GM23338 (cell line): Measurements from ENCODE around the gene PLPPR3. TPM values are rescaled to one million over a fixed set of nuclear protein-coding genes. Genes with fewer than 3 reads are reported as not detected.

ENCODE experiments used
- ATAC-seq: fragments of 200-7000 bp; cut with Tn5 transposase; 3 replicates; pipeline ENCODE4 v1.9.1; 2020
- DNase-seq: peaks from one replicate; pipeline ENCODE4 v3.0.0-alpha.2; 2015; ENCODE audit warnings: low spot score
- H2AFZ ChIP-seq: fragments of 200-600 bp; sonication (generic); 2 replicates; pipeline ENCODE4 v1.8.0; 2016; ENCODE audit warnings: antibody characterized with exemption, mild to moderate bottlenecking, moderate library complexity
- H3F3A ChIP-seq: fragments of 200-600 bp; sonication (generic); replicated peaks from 2 replicates; pipeline ENCODE4 v1.8.0; 2017; ENCODE audit warnings: antibody characterized with exemption, mixed run types, low read depth
- H3K27ac ChIP-seq: fragments of 200-600 bp; sonication (generic); 2 replicates; pipeline ENCODE4 v1.6.1; 2016; ENCODE audit warnings: low read depth
- H3K27me3 ChIP-seq: fragments of 200-600 bp; sonication (generic); 2 replicates; pipeline ENCODE4 v1.8.0; 2016; ENCODE audit warnings: mild to moderate bottlenecking, mixed run types, moderate library complexity; ENCODE audit not compliant: insufficient read depth
- H3K36me3 ChIP-seq: fragments of 200-600 bp; sonication (generic); 2 replicates; pipeline ENCODE4 v1.8.0; 2016; ENCODE audit warnings: mild to moderate bottlenecking; ENCODE audit not compliant: insufficient read depth
- H3K4me1 ChIP-seq: fragments of 200-600 bp; sonication (generic); 2 replicates; pipeline ENCODE4 v1.8.0; 2016; ENCODE audit warnings: mild to moderate bottlenecking, moderate library complexity; ENCODE audit not compliant: insufficient read depth
- H3K4me2 ChIP-seq: fragments of 200-600 bp; sonication (generic); 2 replicates; pipeline ENCODE4 v1.7.1; 2017; ENCODE audit warnings: mixed run types
- H3K4me3 ChIP-seq: fragments of 200-600 bp; sonication (generic); 2 replicates; pipeline ENCODE4 v1.6.1; 2016; ENCODE audit warnings: mixed run types
- H3K79me2 ChIP-seq: fragments of 200-600 bp; sonication (generic); replicated peaks from 2 replicates; pipeline ENCODE4 v1.8.0; 2017; ENCODE audit warnings: mild to moderate bottlenecking; ENCODE audit not compliant: insufficient read depth
- H3K9me2 ChIP-seq: fragments of 200-600 bp; sonication (generic); 2 replicates; pipeline ENCODE4 v1.8.0; 2017; ENCODE audit not compliant: insufficient read depth
- H4K20me1 ChIP-seq: fragments of 200-600 bp; sonication (generic); replicated peaks from 2 replicates; pipeline ENCODE4 v1.8.0; 2017; ENCODE audit warnings: mild to moderate bottlenecking; ENCODE audit not compliant: insufficient read depth
- H3K27ac Mint-ChIP-seq: 2 replicates; pipeline ENCODE4 v1.8.0; 2020; ENCODE audit warnings: inconsistent platforms, mild to moderate bottlenecking, moderate library complexity, mixed read lengths
- H3K27me3 Mint-ChIP-seq: 3 replicates; pipeline ENCODE4 v1.8.0; 2022; ENCODE audit warnings: low read depth, mild to moderate bottlenecking, moderate library complexity, mixed read lengths, inconsistent platforms; ENCODE audit not compliant: insufficient read depth, poor library complexity
- H3K36me3 Mint-ChIP-seq: 3 replicates; pipeline ENCODE4 v1.8.0; 2021; ENCODE audit warnings: low read depth, mild to moderate bottlenecking, inconsistent platforms, moderate library complexity, mixed read lengths
- H3K4me1 Mint-ChIP-seq: 3 replicates; pipeline ENCODE4 v1.8.0; 2020; ENCODE audit warnings: mild to moderate bottlenecking, inconsistent platforms, mixed read lengths
- H3K4me3 Mint-ChIP-seq: 3 replicates; pipeline ENCODE4 v1.8.0; 2021; ENCODE audit warnings: moderate library complexity, mild to moderate bottlenecking, inconsistent platforms, mixed read lengths
- H3K9me3 Mint-ChIP-seq: 3 replicates; pipeline ENCODE4 v1.8.0; 2020; ENCODE audit warnings: moderate library complexity, mild to moderate bottlenecking, inconsistent platforms, mixed read lengths
- CREB1 ChIP-seq: fragments of 250-450 bp; sonication (Bioruptor Pico); IDR thresholded peaks from 2 replicates; pipeline ENCODE4 v1.5.0; 2020; ENCODE audit warnings: low read depth, mild to moderate bottlenecking, moderate library complexity
- EZH2 ChIP-seq: fragments of 200-600 bp; sonication (generic); IDR thresholded peaks from one replicate; pipeline ENCODE4 v1.8.0; 2017; ENCODE audit warnings: antibody characterized with exemption, mild to moderate bottlenecking, low read depth; ENCODE audit not compliant: unreplicated experiment
- EZH2phosphoT487 ChIP-seq: fragments of 200-600 bp; sonication (generic); IDR thresholded peaks from one replicate; pipeline ENCODE4 v1.8.1; 2018; ENCODE audit warnings: antibody characterized with exemption; ENCODE audit not compliant: unreplicated experiment
- JUNB ChIP-seq: IDR thresholded peaks from one replicate; pipeline ENCODE4 v1.6.1; 2016; ENCODE audit warnings: antibody characterized with exemption; ENCODE audit not compliant: unreplicated experiment
- NANOG ChIP-seq: IDR thresholded peaks from 2 replicates; pipeline ENCODE4 v1.6.1; 2016; ENCODE audit warnings: antibody characterized with exemption, borderline replicate concordance
- POLR2AphosphoS5 ChIP-seq: IDR thresholded peaks from 2 replicates; pipeline ENCODE4 v1.6.1; 2016; ENCODE audit warnings: antibody characterized with exemption, low read depth
- STAT1 ChIP-seq: IDR thresholded peaks from one replicate; pipeline ENCODE4 v1.6.1; 2016; ENCODE audit warnings: antibody characterized with exemption; ENCODE audit not compliant: unreplicated experiment
- ZNF114 ChIP-seq: fragments of 250-450 bp; sonication (Bioruptor Pico); IDR thresholded peaks from 2 replicates; pipeline ENCODE4 v1.5.0; 2020; ENCODE audit warnings: mild to moderate bottlenecking, moderate library complexity
- ZNF331 ChIP-seq: fragments of 250-450 bp; sonication (Bioruptor Pico); IDR thresholded peaks from 2 replicates; pipeline ENCODE4 v1.5.0; 2020; ENCODE audit warnings: low read depth, mild to moderate bottlenecking, moderate library complexity
- polyA plus RNA-seq: library from polyadenylated mRNA; unstranded; fragments of >200 nt; fragmentation: Nextera tagmentation; extraction: Ambion mirVana; gene quantifications from 2 replicates; pipeline ENCODE4 v1.2.1, GENCODE V29; 2016
- total RNA-seq: library from RNA; depleted of rRNA; stranded (reverse); fragments of >200 nt; shearing (Covaris generic); gene quantifications from 2 replicates; pipeline ENCODE4 v1.2.3, GENCODE V29; 2014
- TF ChIP-seq, protein P1 (sequence below): fragments of 250-450 bp; sonication (Bioruptor Pico); IDR thresholded peaks from 2 replicates; pipeline ENCODE4 v1.5.0; 2020; ENCODE audit warnings: mild to moderate bottlenecking, moderate library complexity
- TF ChIP-seq, protein P2 (sequence below): IDR thresholded peaks from 2 replicates; pipeline ENCODE4 v1.6.1; 2016; ENCODE audit warnings: antibody characterized with exemption
- TF ChIP-seq, protein P3 (sequence below): IDR thresholded peaks from one replicate; pipeline ENCODE4 v1.6.1; 2018; ENCODE audit warnings: antibody characterized with exemption; ENCODE audit not compliant: unreplicated experiment
- TF ChIP-seq, protein P4 (sequence below), 2 experiments: fragments of 200-600 bp in 1 of 2; sonication (generic) in 1 of 2; conservative IDR thresholded peaks; 2 replicates each; pipeline versions ENCODE4 v1.5.1 to v1.6.1; 2016 to 2017; ENCODE audit warnings: antibody characterized with exemption in 2 of 2, low read depth in 2 of 2, mild to moderate bottlenecking in 2 of 2, moderate library complexity in 1 of 2

PLPPR3 gene
- total and polyA plus RNA-seq, 2 experiments from 2014 or later, result 14.8 to 81.1 TPM

DNA sequence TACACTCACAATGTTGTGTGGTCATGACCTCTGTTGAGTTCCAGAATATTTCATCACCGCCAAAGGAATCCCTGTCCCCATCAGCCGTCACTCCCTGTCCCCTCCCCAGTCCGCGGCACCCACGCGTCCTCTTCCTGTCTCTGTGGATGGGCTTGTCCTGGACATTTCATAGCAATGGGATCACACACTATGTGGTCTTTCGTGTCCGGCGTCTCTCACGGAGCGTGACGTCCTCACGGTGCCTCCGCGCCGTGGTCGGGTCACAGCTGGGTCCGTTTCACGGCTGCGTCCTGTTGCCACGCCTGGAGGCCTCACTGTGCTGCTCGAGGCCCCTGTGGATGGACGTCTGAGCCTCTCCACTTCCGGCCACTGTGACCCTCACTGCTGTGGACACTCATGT, 12.5 kb upstream of the PLPPR3 start:
- no peaks in the 10 kb centered on the region for H3K27me3 ChIP-seq
- Mint-ChIP-seq H3K27ac (no peak overlapping the region), H3K36me3 (no peaks in the 10 kb centered on the region), H3K4me3 (no peak overlapping the region), H3K27me3 (peaks cover 6% of the 10 kb centered on the region), H3K9me3 (no peaks in the 10 kb centered on the region), H3K4me1 (no peaks in the 10 kb centered on the region; the same call in 2 of the 3 replicates)
- TF ChIP-seq, protein P1, sequence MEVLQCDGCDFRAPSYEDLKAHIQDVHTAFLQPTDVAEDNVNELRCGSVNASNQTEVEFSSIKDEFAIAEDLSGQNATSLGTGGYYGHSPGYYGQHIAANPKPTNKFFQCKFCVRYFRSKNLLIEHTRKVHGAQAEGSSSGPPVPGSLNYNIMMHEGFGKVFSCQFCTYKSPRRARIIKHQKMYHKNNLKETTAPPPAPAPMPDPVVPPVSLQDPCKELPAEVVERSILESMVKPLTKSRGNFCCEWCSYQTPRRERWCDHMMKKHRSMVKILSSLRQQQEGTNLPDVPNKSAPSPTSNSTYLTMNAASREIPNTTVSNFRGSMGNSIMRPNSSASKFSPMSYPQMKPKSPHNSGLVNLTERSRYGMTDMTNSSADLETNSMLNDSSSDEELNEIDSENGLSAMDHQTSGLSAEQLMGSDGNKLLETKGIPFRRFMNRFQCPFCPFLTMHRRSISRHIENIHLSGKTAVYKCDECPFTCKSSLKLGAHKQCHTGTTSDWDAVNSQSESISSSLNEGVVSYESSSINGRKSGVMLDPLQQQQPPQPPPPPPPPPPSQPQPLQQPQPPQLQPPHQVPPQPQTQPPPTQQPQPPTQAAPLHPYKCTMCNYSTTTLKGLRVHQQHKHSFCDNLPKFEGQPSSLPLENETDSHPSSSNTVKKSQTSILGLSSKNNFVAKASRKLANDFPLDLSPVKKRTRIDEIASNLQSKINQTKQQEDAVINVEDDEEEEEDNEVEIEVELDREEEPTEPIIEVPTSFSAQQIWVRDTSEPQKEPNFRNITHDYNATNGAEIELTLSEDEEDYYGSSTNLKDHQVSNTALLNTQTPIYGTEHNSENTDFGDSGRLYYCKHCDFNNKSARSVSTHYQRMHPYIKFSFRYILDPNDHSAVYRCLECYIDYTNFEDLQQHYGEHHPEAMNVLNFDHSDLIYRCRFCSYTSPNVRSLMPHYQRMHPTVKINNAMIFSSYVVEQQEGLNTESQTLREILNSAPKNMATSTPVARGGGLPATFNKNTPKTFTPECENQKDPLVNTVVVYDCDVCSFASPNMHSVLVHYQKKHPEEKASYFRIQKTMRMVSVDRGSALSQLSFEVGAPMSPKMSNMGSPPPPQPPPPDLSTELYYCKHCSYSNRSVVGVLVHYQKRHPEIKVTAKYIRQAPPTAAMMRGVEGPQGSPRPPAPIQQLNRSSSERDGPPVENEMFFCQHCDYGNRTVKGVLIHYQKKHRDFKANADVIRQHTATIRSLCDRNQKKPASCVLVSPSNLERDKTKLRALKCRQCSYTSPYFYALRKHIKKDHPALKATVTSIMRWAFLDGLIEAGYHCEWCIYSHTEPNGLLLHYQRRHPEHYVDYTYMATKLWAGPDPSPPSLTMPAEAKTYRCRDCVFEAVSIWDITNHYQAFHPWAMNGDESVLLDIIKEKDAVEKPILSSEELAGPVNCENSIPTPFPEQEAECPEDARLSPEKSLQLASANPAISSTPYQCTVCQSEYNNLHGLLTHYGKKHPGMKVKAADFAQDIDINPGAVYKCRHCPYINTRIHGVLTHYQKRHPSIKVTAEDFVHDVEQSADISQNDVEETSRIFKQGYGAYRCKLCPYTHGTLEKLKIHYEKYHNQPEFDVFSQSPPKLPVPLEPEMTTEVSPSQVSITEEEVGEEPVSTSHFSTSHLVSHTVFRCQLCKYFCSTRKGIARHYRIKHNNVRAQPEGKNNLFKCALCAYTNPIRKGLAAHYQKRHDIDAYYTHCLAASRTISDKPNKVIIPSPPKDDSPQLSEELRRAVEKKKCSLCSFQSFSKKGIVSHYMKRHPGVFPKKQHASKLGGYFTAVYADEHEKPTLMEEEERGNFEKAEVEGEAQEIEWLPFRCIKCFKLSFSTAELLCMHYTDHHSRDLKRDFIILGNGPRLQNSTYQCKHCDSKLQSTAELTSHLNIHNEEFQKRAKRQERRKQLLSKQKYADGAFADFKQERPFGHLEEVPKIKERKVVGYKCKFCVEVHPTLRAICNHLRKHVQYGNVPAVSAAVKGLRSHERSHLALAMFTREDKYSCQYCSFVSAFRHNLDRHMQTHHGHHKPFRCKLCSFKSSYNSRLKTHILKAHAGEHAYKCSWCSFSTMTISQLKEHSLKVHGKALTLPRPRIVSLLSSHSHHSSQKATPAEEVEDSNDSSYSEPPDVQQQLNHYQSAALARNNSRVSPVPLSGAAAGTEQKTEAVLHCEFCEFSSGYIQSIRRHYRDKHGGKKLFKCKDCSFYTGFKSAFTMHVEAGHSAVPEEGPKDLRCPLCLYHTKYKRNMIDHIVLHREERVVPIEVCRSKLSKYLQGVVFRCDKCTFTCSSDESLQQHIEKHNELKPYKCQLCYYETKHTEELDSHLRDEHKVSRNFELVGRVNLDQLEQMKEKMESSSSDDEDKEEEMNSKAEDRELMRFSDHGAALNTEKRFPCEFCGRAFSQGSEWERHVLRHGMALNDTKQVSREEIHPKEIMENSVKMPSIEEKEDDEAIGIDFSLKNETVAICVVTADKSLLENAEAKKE (CRISPR knock-in tag), result no peak
- TF ChIP-seq CREB1 (CRISPR knock-in tag), result no peak
- TF ChIP-seq JUNB, result no peak
- TF ChIP-seq STAT1, result no peak
- TF ChIP-seq POLR2AphosphoS5, result no peak
- TF ChIP-seq, protein P2, sequence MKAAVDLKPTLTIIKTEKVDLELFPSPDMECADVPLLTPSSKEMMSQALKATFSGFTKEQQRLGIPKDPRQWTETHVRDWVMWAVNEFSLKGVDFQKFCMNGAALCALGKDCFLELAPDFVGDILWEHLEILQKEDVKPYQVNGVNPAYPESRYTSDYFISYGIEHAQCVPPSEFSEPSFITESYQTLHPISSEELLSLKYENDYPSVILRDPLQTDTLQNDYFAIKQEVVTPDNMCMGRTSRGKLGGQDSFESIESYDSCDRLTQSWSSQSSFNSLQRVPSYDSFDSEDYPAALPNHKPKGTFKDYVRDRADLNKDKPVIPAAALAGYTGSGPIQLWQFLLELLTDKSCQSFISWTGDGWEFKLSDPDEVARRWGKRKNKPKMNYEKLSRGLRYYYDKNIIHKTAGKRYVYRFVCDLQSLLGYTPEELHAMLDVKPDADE, result no peak
- TF ChIP-seq ZNF331 (CRISPR knock-in tag), result no peak
- TF ChIP-seq NANOG, result no peak
- TF ChIP-seq EZH2, result no peak
- TF ChIP-seq, protein P3, sequence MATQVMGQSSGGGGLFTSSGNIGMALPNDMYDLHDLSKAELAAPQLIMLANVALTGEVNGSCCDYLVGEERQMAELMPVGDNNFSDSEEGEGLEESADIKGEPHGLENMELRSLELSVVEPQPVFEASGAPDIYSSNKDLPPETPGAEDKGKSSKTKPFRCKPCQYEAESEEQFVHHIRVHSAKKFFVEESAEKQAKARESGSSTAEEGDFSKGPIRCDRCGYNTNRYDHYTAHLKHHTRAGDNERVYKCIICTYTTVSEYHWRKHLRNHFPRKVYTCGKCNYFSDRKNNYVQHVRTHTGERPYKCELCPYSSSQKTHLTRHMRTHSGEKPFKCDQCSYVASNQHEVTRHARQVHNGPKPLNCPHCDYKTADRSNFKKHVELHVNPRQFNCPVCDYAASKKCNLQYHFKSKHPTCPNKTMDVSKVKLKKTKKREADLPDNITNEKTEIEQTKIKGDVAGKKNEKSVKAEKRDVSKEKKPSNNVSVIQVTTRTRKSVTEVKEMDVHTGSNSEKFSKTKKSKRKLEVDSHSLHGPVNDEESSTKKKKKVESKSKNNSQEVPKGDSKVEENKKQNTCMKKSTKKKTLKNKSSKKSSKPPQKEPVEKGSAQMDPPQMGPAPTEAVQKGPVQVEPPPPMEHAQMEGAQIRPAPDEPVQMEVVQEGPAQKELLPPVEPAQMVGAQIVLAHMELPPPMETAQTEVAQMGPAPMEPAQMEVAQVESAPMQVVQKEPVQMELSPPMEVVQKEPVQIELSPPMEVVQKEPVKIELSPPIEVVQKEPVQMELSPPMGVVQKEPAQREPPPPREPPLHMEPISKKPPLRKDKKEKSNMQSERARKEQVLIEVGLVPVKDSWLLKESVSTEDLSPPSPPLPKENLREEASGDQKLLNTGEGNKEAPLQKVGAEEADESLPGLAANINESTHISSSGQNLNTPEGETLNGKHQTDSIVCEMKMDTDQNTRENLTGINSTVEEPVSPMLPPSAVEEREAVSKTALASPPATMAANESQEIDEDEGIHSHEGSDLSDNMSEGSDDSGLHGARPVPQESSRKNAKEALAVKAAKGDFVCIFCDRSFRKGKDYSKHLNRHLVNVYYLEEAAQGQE, result no peak
- no peak for TF ChIP-seq EZH2phosphoT487
- TF ChIP-seq ZNF114 (CRISPR knock-in tag), result no peak
- TF ChIP-seq, protein P4, sequence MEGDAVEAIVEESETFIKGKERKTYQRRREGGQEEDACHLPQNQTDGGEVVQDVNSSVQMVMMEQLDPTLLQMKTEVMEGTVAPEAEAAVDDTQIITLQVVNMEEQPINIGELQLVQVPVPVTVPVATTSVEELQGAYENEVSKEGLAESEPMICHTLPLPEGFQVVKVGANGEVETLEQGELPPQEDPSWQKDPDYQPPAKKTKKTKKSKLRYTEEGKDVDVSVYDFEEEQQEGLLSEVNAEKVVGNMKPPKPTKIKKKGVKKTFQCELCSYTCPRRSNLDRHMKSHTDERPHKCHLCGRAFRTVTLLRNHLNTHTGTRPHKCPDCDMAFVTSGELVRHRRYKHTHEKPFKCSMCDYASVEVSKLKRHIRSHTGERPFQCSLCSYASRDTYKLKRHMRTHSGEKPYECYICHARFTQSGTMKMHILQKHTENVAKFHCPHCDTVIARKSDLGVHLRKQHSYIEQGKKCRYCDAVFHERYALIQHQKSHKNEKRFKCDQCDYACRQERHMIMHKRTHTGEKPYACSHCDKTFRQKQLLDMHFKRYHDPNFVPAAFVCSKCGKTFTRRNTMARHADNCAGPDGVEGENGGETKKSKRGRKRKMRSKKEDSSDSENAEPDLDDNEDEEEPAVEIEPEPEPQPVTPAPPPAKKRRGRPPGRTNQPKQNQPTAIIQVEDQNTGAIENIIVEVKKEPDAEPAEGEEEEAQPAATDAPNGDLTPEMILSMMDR (conservative IDR thresholded peaks at IDR 0.05; ENCODE audit: low read depth in 2 of 2), result no peak
- DNase-seq, result no peak
- H3K27ac ChIP-seq, result no peak overlapping the region
- H3K79me2 ChIP-seq, result no peaks in the 10 kb centered on the region
- no peaks in the 10 kb centered on the region for H4K20me1 ChIP-seq
- H3K4me3 ChIP-seq, result no peak overlapping the region
- H2AFZ ChIP-seq, result no peak overlapping the region
- H3K9me2 ChIP-seq, result no peaks in the 10 kb centered on the region
- H3K4me2 ChIP-seq, result no peak overlapping the region
- 0 out of 2 replicates have a peak, but pooled peaks cover 2% of the 10 kb centered on the region for H3F3A ChIP-seq
- H3K4me1 ChIP-seq, result no peaks in the 10 kb centered on the region
- ATAC-seq, result no peak
- no peaks in the 10 kb centered on the region for H3K36me3 ChIP-seq
